ENCODE data around the gene VPS37B.

DNA sequence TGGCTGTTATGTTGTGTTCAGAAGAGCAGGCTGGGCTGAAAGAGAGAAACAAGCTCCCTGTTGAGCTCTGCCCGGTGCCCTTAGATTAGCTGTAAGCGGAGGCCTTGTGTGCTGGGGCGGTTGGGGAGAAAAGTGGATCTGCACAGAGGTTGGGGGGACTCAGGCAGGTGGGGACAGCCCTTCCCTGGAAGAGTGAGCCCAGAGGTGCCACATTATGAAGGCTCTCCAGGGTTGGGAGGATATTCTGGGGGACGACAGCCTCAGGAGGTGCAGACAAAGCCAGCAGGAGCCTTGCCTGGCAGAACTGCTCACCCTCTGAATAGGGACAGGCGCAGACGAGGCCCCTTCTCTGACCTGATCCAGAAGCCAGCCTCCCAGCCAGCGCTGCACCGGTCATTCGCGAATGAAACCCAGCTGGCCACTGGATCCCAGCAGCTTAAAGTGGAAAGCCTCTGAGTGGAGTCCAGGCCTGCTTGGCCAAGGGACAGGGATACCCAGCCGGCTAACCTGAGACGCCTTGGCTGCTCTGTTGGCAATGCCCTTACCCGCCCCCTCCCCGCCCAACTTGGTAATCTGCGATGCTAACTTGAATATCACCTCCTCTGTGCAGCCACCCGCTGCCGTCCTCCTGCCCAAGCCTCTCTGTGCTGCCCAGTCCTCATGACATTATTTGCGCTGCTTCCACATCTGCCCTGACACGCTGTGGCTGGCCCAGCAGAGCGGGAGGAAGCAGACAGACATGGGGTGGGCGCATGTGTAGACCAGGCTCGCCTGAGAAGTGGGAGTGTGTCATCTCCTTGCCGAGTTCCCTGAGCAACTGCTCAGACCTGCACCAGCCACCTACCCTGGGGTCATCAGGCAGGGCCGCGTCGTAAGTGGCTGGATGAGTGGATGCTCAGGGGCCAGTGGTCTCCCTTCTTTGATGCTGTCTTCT is 55.1 kb downstream of the VPS37B start:
- TF ChIP-seq YY1 (IDR thresholded peaks at IDR 0.05; ENCODE audit: low read depth, low read length) (no peak), POLR2A (IDR thresholded peaks at IDR 0.05; ENCODE audit: control extremely low read depth in 1 of 2, low read depth in 2 of 2, low read length in 2 of 2) (no peak), RAD21 (IDR thresholded peaks at IDR 0.05 in 1 of 2, conservative IDR thresholded peaks at IDR 0.05 in 1 of 2; ENCODE audit: low read depth in 2 of 2, low read length in 2 of 2) (no peak), POLR2AphosphoS5 (IDR thresholded peaks at IDR 0.05; ENCODE audit: low read depth, low read length) (no peak), ZNF274 (IDR thresholded peaks at IDR 0.05; ENCODE audit: borderline replicate concordance, extremely low read depth, low read length) (no peak), SIX5 (IDR thresholded peaks at IDR 0.05; ENCODE audit: low read depth, low read length) (no peak), HDAC2 (IDR thresholded peaks at IDR 0.05; ENCODE audit: borderline replicate concordance in 1 of 2, low read depth in 2 of 2, low read length in 2 of 2) (no peak), EZH2 (IDR thresholded peaks at IDR 0.05; ENCODE audit: low read depth, low read length, severe bottlenecking) (no peak), TAF1 (IDR thresholded peaks at IDR 0.05; ENCODE audit: low read depth, low read length) (no peak)
- TF ChIP-seq, protein P1, sequence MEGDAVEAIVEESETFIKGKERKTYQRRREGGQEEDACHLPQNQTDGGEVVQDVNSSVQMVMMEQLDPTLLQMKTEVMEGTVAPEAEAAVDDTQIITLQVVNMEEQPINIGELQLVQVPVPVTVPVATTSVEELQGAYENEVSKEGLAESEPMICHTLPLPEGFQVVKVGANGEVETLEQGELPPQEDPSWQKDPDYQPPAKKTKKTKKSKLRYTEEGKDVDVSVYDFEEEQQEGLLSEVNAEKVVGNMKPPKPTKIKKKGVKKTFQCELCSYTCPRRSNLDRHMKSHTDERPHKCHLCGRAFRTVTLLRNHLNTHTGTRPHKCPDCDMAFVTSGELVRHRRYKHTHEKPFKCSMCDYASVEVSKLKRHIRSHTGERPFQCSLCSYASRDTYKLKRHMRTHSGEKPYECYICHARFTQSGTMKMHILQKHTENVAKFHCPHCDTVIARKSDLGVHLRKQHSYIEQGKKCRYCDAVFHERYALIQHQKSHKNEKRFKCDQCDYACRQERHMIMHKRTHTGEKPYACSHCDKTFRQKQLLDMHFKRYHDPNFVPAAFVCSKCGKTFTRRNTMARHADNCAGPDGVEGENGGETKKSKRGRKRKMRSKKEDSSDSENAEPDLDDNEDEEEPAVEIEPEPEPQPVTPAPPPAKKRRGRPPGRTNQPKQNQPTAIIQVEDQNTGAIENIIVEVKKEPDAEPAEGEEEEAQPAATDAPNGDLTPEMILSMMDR (IDR thresholded peaks at IDR 0.05; ENCODE audit: control extremely low read depth in 1 of 3, insufficient read depth in 1 of 3, low read depth in 1 of 3, low read length in 3 of 3), result no peak
- TF ChIP-seq, protein P2, sequence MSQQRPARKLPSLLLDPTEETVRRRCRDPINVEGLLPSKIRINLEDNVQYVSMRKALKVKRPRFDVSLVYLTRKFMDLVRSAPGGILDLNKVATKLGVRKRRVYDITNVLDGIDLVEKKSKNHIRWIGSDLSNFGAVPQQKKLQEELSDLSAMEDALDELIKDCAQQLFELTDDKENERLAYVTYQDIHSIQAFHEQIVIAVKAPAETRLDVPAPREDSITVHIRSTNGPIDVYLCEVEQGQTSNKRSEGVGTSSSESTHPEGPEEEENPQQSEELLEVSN (IDR thresholded peaks at IDR 0.05), result no peak

Data from H1 (cell line).